Endothelial cell of umbilical vein (primary cell): ENCODE results near the gene FKBP14. TPM values are rescaled to one million over a fixed set of nuclear protein-coding genes. Genes with fewer than 3 reads are reported as not detected.

Source experiments
- BruUV-seq: library from RNA; stranded (reverse); fragments of 400-500 nt; replicated peaks from 2 replicates; lab custom pipeline; 2021; lab: Mats Ljungman, UMichigan
- CTCF ChIA-PET: fragments of 300-600, 350-600 bp; sonication (Branson Sonifier 250); formaldehyde crosslinking; loops from one replicate; lab custom pipeline; 2021; ENCODE audit warnings: antibody characterized with exemption, inconsistent platforms; lab: Charles Lee
- POLR2A ChIA-PET: fragments of 300-600, 350-600 bp; sonication (Branson Sonifier 250); formaldehyde crosslinking; loops from one replicate; lab custom pipeline; 2021; ENCODE audit warnings: antibody characterized with exemption, inconsistent platforms; lab: Charles Lee
- DNase-seq: peaks from one replicate; pipeline ENCODE4 v3.0.0-alpha.2; 2011; ENCODE audit warnings: low read depth, low spot score
- FAIRE-seq: peaks from 2 replicates; lab custom pipeline; 2011; peaks lifted over from hg19 to GRCh38; lab: Jason Lieb, UNC
- H2AFZ ChIP-seq: 2 replicates; pipeline ENCODE4 v1.6.0; 2012; ENCODE audit warnings: low read depth, low read length, control low read depth, inconsistent platforms
- H3K27ac ChIP-seq: 2 replicates; pipeline ENCODE4 v1.5.1; 2011; ENCODE audit warnings: low read depth, mild to moderate bottlenecking, control low read depth, low read length, moderate library complexity; ENCODE audit not compliant: insufficient read depth
- H3K27me3 ChIP-seq, 2 experiments: 2 replicates each; pipeline versions ENCODE4 v1.6.0 to v1.6.1; 2011; ENCODE audit warnings: low read length in 2 of 2, mixed read lengths in 1 of 2; ENCODE audit not compliant: control insufficient read depth in 2 of 2, insufficient read depth in 2 of 2
- H3K36me3 ChIP-seq, 2 experiments: 2 replicates in 1 of 2; 3 replicates in 1 of 2; pipeline ENCODE4 v1.5.1; 2011; ENCODE audit warnings: low read length in 2 of 2, mild to moderate bottlenecking in 1 of 2, moderate library complexity in 1 of 2; ENCODE audit not compliant: control insufficient read depth in 2 of 2, insufficient read depth in 2 of 2; ENCODE audit errors: extremely low read depth in 1 of 2
- H3K4me1 ChIP-seq: 3 replicates; pipeline ENCODE4 v1.5.1; 2011; ENCODE audit warnings: mild to moderate bottlenecking, low read length; ENCODE audit not compliant: control insufficient read depth, insufficient read depth; ENCODE audit errors: extremely low read depth
- H3K4me2 ChIP-seq: 2 replicates; pipeline ENCODE4 v1.6.1; 2011; ENCODE audit warnings: low read length, control low read depth, mixed read lengths; ENCODE audit not compliant: insufficient read depth
- H3K4me3 ChIP-seq, 3 experiments: fragments of 200-600 bp in 1 of 3; sonication (generic), shearing (Covaris generic) in 1 of 3; replicated peaks in 1 of 3; 2 replicates each; pipeline ENCODE4 v1.5.1; 2011 to 2016; ENCODE audit warnings: control low read depth in 3 of 3, low read length in 3 of 3, mild to moderate bottlenecking in 2 of 3, inconsistent platforms in 1 of 3, low read depth in 1 of 3, moderate library complexity in 1 of 3; ENCODE audit not compliant: insufficient read depth in 1 of 3
- H3K79me2 ChIP-seq: 2 replicates; pipeline ENCODE4 v1.6.0; 2012; ENCODE audit warnings: low read length, inconsistent platforms; ENCODE audit not compliant: control insufficient read depth, insufficient read depth
- H3K9ac ChIP-seq: replicated peaks from 2 replicates; pipeline ENCODE3; 2011; ENCODE audit warnings: low read length, control low read depth; ENCODE audit not compliant: insufficient read depth; ENCODE audit errors: extremely low read depth
- H3K9me1 ChIP-seq: replicated peaks from 3 replicates; pipeline ENCODE4 v1.6.0; 2011; ENCODE audit warnings: mild to moderate bottlenecking, low read length; ENCODE audit not compliant: control insufficient read depth, insufficient read depth; ENCODE audit errors: extremely low read depth
- H3K9me3 ChIP-seq: replicated peaks from 2 replicates; pipeline ENCODE4 v1.5.1; 2012; ENCODE audit warnings: low read length, inconsistent platforms; ENCODE audit not compliant: control insufficient read depth, insufficient read depth
- H4K20me1 ChIP-seq: replicated peaks from 2 replicates; pipeline ENCODE3; 2011; ENCODE audit warnings: mild to moderate bottlenecking, low read length; ENCODE audit not compliant: control insufficient read depth, insufficient read depth; ENCODE audit errors: extremely low read depth
- CTCF ChIP-seq, 2 donors: IDR thresholded peaks; 1 replicate in 1 of 2; 2 replicates in 1 of 2; pipeline ENCODE4 v1.5.1; 2011; ENCODE audit warnings: low read length in 2 of 2, mild to moderate bottlenecking in 2 of 2, moderate library complexity in 2 of 2, control low read depth in 1 of 2, inconsistent platforms in 1 of 2, low read depth in 1 of 2; ENCODE audit not compliant: insufficient read depth in 1 of 2; ENCODE audit errors: extremely low read depth in 1 of 2
- EZH2 ChIP-seq: IDR thresholded peaks from 2 replicates; pipeline ENCODE4 v1.6.1; 2012; ENCODE audit warnings: borderline replicate concordance, low read depth, mild to moderate bottlenecking, moderate library complexity, low read length, inconsistent platforms; ENCODE audit not compliant: severe bottlenecking
- FOS ChIP-seq: IDR thresholded peaks from 2 replicates; pipeline ENCODE4 v1.6.1; 2011; ENCODE audit warnings: mild to moderate bottlenecking, low read length, moderate library complexity, borderline replicate concordance; ENCODE audit not compliant: insufficient read depth
- GATA2 ChIP-seq: IDR thresholded peaks from 2 replicates; pipeline ENCODE4 v1.7.0; 2011; ENCODE audit warnings: low read depth, mild to moderate bottlenecking, moderate library complexity, mixed read lengths, low read length; ENCODE audit not compliant: insufficient read length, insufficient read depth
- JUN ChIP-seq: IDR thresholded peaks from 2 replicates; pipeline ENCODE4 v1.6.1; 2011; ENCODE audit warnings: borderline replicate concordance, low read depth; ENCODE audit not compliant: insufficient read length, insufficient read depth
- MAX ChIP-seq: IDR thresholded peaks from 2 replicates; pipeline ENCODE4 v1.6.1; 2011; ENCODE audit not compliant: insufficient read depth, insufficient read length
- MYC ChIP-seq: IDR thresholded peaks from one replicate; pipeline ENCODE4 v1.6.1; 2011; ENCODE audit warnings: mild to moderate bottlenecking, low read depth, low read length
- POLR2A ChIP-seq: IDR thresholded peaks from 2 replicates; pipeline ENCODE4 v1.6.1; 2012; ENCODE audit warnings: low read depth, mild to moderate bottlenecking, control low read depth, low read length
- POLR2AphosphoS5 ChIP-seq: IDR thresholded peaks from 2 replicates; pipeline ENCODE4 v1.6.1; 2012; ENCODE audit warnings: low read depth, mild to moderate bottlenecking, control low read depth, low read length, moderate library complexity; ENCODE audit not compliant: insufficient read depth
- dilution Hi-C: fragments of 300-500 bp; cut with MboI; formaldehyde crosslinking; loops from one replicate; pipeline ENCODE4 v1.15.0; 2019; ENCODE audit warnings: low sequenced_read_pairs; ENCODE audit not compliant: extremely low pct_ligation_motif_present
- intact Hi-C: fragments of 100-400 bp; cut with micrococcal nuclease; formaldehyde crosslinking; loops from one replicate; pipeline ENCODE4 v1.10.0; 2022
- polyA plus RNA-seq, 4 experiments: library from polyadenylated mRNA; depleted of rRNA in 3 of 4; stranded (reverse) in 3 of 4; unstranded in 1 of 4; fragments of >200 nt; gene quantifications; 2 replicates each; pipeline versions ENCODE4 v1.2.1 to v1.2.3, GENCODE V29; 2011 to 2012; ENCODE audit warnings: missing spikeins in 1 of 4
- total RNA-seq: library from RNA; stranded (reverse); gene quantifications from 2 replicates; pipeline ENCODE4 v1.2.3, GENCODE V29; 2021

The FKBP14 gene
- total and polyA plus RNA-seq, 2 donors (not counting 3 experiments of a cell fraction or from before 2014, with no cell fraction given): 9.8 to 37.4 TPM

- dilution Hi-C loops (no loop called here), intact Hi-C loops (no loop called here)
- no peak overlapping the region for H3K27ac ChIP-seq
- no peaks in the 10 kb centered on the region for H3K9me1 ChIP-seq
- CTCF ChIA-PET: no interaction called here
- H4K20me1 ChIP-seq: no peaks in the 10 kb centered on the region
- H3K4me2 ChIP-seq: no peak overlapping the region
- POLR2A ChIA-PET: no interaction called here
- no peak overlapping the region for H2AFZ ChIP-seq
- no peaks in the 10 kb centered on the region for H3K27me3 ChIP-seq
- FAIRE-seq: no peak
- peaks cover 3% of the 10 kb centered on the region for H3K4me1 ChIP-seq
- no peaks in the 10 kb centered on the region for H3K36me3 ChIP-seq
- no peaks in the 10 kb centered on the region for H3K79me2 ChIP-seq
- H3K9me3 ChIP-seq: peaks cover 3% of the 10 kb centered on the region
- H3K4me3 ChIP-seq: no peak overlapping the region
- BruUV-seq: no TSS peak
- TF ChIP-seq GATA2: no peak
- no peak overlapping the region for H3K9ac ChIP-seq
- DNase-seq: no peak
Observed at GRCh38 chr7:29998489-29998888, 28.0 kb downstream of the FKBP14 start.

GRCh38 chr7:29996321-29996720 lies 30.2 kb downstream of the FKBP14 start:
- H3K36me3 ChIP-seq: no peaks in the 10 kb centered on the region
- no peaks in the 10 kb centered on the region for H4K20me1 ChIP-seq
- CTCF ChIA-PET: no interaction called here
- dilution Hi-C loops: no loop called here
- no peak overlapping the region for H3K4me3 ChIP-seq
- H3K79me2 ChIP-seq: no peaks in the 10 kb centered on the region
- no peaks in the 10 kb centered on the region for H3K9me1 ChIP-seq
- no TSS peak for BruUV-seq
- H3K4me1 ChIP-seq: peaks cover 3% of the 10 kb centered on the region
- DNase-seq (no peak), FAIRE-seq (no peak)
- POLR2A ChIA-PET: no interaction called here
- no peak overlapping the region for H3K9ac ChIP-seq
- H3K9me3 ChIP-seq: peaks cover 3% of the 10 kb centered on the region
- H3K4me2 ChIP-seq: no peak overlapping the region
- intact Hi-C loops: no loop called here
- H3K27ac ChIP-seq: no peak overlapping the region
- TF ChIP-seq JUN: no peak
- no peak for TF ChIP-seq EZH2
- TF ChIP-seq GATA2: no peak
- TF ChIP-seq MYC: no peak
- TF ChIP-seq POLR2A: no peak
- no peak for TF ChIP-seq FOS
- no peak for TF ChIP-seq CTCF (IDR thresholded peaks at IDR 0.05; ENCODE audit: extremely low read depth in 1 of 2, insufficient read depth in 1 of 2, low read depth in 1 of 2, low read length in 2 of 2)
- no peak for TF ChIP-seq MAX
- TF ChIP-seq POLR2AphosphoS5: no peak
- no peak overlapping the region for H2AFZ ChIP-seq
- no peaks in the 10 kb centered on the region for H3K27me3 ChIP-seq
